22Rv1 (cell line): ENCODE results near the gene ABCF1.
A peak's percentile ranks its signal among the peaks of the same experiment; 100 is the strongest.

ENCODE experiments used
- H3K27ac ChIP-seq: fragments of 450-650 bp; 2 replicates; pipeline ENCODE4 v1.5.1; 2017
- CTCF ChIP-seq: fragments of 450-650 bp; IDR thresholded peaks from 2 replicates; pipeline ENCODE4 v1.5.1; 2017; ENCODE audit warnings: mild to moderate bottlenecking
- ZFX ChIP-seq: fragments of 450-650 bp; IDR thresholded peaks from 2 replicates; pipeline ENCODE4 v1.6.1; 2017; ENCODE audit warnings: antibody characterized with exemption, borderline replicate concordance

The ABCF1 gene

GRCh38 chr6:30592287-30592686 is 21.0 kb downstream of the ABCF1 start:
- TF ChIP-seq ZFX (no peak), CTCF (no peak)
- H3K27ac ChIP-seq, result no peak overlapping the region

GRCh38 chr6:30597315-30598144 is 26.3 kb downstream of the ABCF1 start:
- peak; percentile 86 for TF ChIP-seq CTCF
- 0 out of 2 replicates have a peak overlapping the region, but pooled peaks have one; percentile 10 for H3K27ac ChIP-seq

GRCh38 chr6:30598912-30599624 is 27.8 kb downstream of the ABCF1 start:
- H3K27ac ChIP-seq, result peak overlapping the region; percentile 36
- TF ChIP-seq CTCF, result no peak
- TF ChIP-seq ZFX, result no peak

- no peak for TF ChIP-seq CTCF
- no peak for TF ChIP-seq ZFX
- peak overlapping the region; percentile 36 for H3K27ac ChIP-seq
Observed at GRCh38 chr6:30599625-30600324, 28.5 kb downstream of the ABCF1 start.

GRCh38 chr6:30600451-30600961 is 29.3 kb downstream of the ABCF1 start:
- TF ChIP-seq CTCF (no peak), ZFX (no peak)
- peak overlapping the region; percentile 36 for H3K27ac ChIP-seq

GRCh38 chr6:30601436-30601814 is 30.2 kb downstream of the ABCF1 start:
- no peak for TF ChIP-seq CTCF
- TF ChIP-seq ZFX, result no peak
- 0 out of 2 replicates have a peak overlapping the region, but pooled peaks have one; percentile 36 for H3K27ac ChIP-seq
